CD8-positive, alpha-beta memory T cell (primary cell): ENCODE measurements around the gene CRADD. TPM values are rescaled to one million over a fixed set of nuclear protein-coding genes. Genes with fewer than 3 reads are reported as not detected.
A peak's percentile ranks its signal among the peaks of the same experiment; 100 is the strongest.
"Not testable (repeated sequence)": the region's sequence is repeated elsewhere in the genome, so short reads cannot be mapped to it uniquely, and the experiment has no call there.

ENCODE experiments used
- CTCF ChIA-PET: fragments of 350-600 bp; sonication (Branson Sonifier 250); formaldehyde crosslinking; loops from one replicate; lab custom pipeline; 2021; ENCODE audit warnings: antibody characterized with exemption; lab: Charles Lee
- POLR2A ChIA-PET: fragments of 350-600 bp; sonication (Branson Sonifier 250); formaldehyde crosslinking; loops from one replicate; lab custom pipeline; 2021; ENCODE audit warnings: antibody characterized with exemption; lab: Charles Lee
- DNase-seq, 5 donors: peaks; one replicate each; pipeline versions ENCODE4 v3.0.0 to v3.0.0-alpha.2; 2020 to 2022; ENCODE audit warnings: mixed read lengths in 1 of 5
- H3K27ac ChIP-seq: one replicate; pipeline ENCODE4 v1.7.0; 2013; ENCODE audit warnings: low read depth, mild to moderate bottlenecking, low read length, moderate library complexity
- H3K27me3 ChIP-seq: 2 replicates; pipeline ENCODE4 v1.7.0; 2013; ENCODE audit warnings: low read length, mild to moderate bottlenecking; ENCODE audit not compliant: insufficient read depth, poor library complexity, severe bottlenecking
- H3K36me3 ChIP-seq: 2 replicates; pipeline ENCODE4 v1.7.0; 2013; ENCODE audit warnings: mild to moderate bottlenecking, low read length, moderate library complexity; ENCODE audit not compliant: insufficient read depth
- H3K4me1 ChIP-seq: 2 replicates; pipeline ENCODE4 v1.7.0; 2013; ENCODE audit warnings: mild to moderate bottlenecking, low read length, moderate library complexity; ENCODE audit not compliant: insufficient read depth
- H3K4me3 ChIP-seq: 2 replicates; pipeline ENCODE4 v1.7.0; 2013; ENCODE audit warnings: mild to moderate bottlenecking, low read length
- H3K9me3 ChIP-seq: 2 replicates; pipeline ENCODE4 v1.7.0; 2013; ENCODE audit warnings: mild to moderate bottlenecking, low read length
- H3K27ac Mint-ChIP-seq, 8 donors: one replicate each; pipeline ENCODE4 v1.8.0; 2020 to 2021; ENCODE audit warnings: mixed read lengths in 8 of 8, mild to moderate bottlenecking in 6 of 8, inconsistent platforms in 3 of 8, moderate library complexity in 3 of 8
- H3K27me3 Mint-ChIP-seq, 2 donors: one replicate each; pipeline ENCODE4 v1.8.0; 2020 to 2021; ENCODE audit warnings: mixed read lengths in 2 of 2, mild to moderate bottlenecking in 1 of 2, moderate library complexity in 1 of 2
- H3K36me3 Mint-ChIP-seq, 3 donors: one replicate each; pipeline ENCODE4 v1.8.0; 2020 to 2021; ENCODE audit warnings: mixed read lengths in 3 of 3, inconsistent platforms in 1 of 3, mild to moderate bottlenecking in 1 of 3
- H3K4me1 Mint-ChIP-seq, 3 donors: one replicate each; pipeline ENCODE4 v1.8.0; 2020 to 2021; ENCODE audit warnings: mixed read lengths in 3 of 3, inconsistent platforms in 1 of 3, mild to moderate bottlenecking in 1 of 3
- H3K4me3 Mint-ChIP-seq, 7 donors: one replicate each; pipeline ENCODE4 v1.8.0; 2020 to 2021; ENCODE audit warnings: mixed read lengths in 7 of 7, mild to moderate bottlenecking in 6 of 7, moderate library complexity in 4 of 7, inconsistent platforms in 2 of 7
- H3K9me3 Mint-ChIP-seq, 5 donors: one replicate each; pipeline ENCODE4 v1.8.0; 2020 to 2022; ENCODE audit warnings: mixed read lengths in 5 of 5, mild to moderate bottlenecking in 3 of 5, moderate library complexity in 2 of 5, inconsistent platforms in 1 of 5
- polyA plus RNA-seq: library from polyadenylated mRNA; unstranded; fragments of 300-500 nt; fragmentation: Illumina TruSeq; gene quantifications from one replicate; pipeline ENCODE4 v1.2.3, GENCODE V29; 2021
- total RNA-seq, 2 experiments: library from RNA; stranded (reverse); gene quantifications; one replicate each; pipeline ENCODE4 v1.2.3, GENCODE V29; 2021

Gene CRADD
- total RNA-seq (10 to 100 TPM in 1 of 2 experiments, 1 to 10 TPM in 1; 8.6 to 11.7 TPM), polyA plus RNA-seq (13.2 TPM)

DNA sequence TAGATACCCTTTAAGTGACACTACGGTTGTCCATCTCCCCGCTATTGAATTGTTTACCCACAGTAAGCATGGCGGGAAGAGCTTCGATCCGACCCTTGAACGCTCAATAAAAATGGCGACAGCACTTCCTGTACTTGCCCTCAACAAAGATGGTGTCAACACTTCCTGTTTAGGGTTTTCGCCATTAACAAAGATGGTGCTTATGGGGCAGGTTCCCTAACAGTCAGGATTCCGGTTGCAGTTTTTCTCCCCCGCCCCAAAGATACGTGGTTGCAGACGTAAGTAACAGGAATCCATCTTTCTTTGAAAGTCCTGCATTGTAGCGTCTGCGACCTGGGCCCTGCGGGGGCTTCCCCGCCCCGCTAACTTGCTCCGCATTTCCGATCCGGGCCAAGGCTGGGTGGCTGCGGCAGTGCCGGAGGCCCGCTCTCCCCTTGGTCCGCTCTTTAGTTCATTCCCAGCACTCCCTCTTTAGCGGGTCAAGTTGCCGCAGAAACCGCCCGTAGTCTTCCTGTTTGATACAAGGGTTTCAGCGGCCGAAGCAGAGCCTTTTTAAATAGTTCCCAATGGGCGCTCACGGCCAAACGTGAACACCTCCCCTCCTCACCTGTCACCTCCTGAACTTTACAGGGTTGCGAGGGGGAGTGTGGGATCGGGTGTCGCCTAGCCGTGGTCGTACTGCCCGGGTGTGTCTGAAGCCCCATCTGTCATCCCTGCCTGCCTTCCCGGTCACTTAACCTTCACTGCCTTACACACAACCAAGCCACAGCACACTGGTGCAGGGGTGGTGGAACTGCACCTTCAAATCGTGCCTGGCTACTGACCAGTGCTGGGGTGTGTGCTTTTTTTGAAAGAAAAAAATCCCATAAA is at the start of gene CRADD:
TSS of gene CRADD (plus strand) at position 181 of the 870 bp plus-strand sequence.
- Mint-ChIP-seq H3K27ac (peak within 1 kb of the TSS; percentile 99 to 100 (median 100)), H3K9me3 (no peaks in the 10 kb centered on the region), H3K4me1 (peaks cover 31 to 47% (median 41%) of the 10 kb centered on the region in 3 donors), H3K27me3 (peaks cover 2 to 19% of the 10 kb centered on the region in 2 donors), H3K4me3 (peak within 1 kb of the TSS; percentile 95 to 99 (median 96)), H3K36me3 (peaks cover 0 to 31% (median 8%) of the 10 kb centered on the region in 3 donors)
- Histone ChIP-seq H3K9me3 (no peaks in the 10 kb centered on the region), H3K27me3 (no peaks in the 10 kb centered on the region), H3K4me3 (peak within 1 kb of the TSS; percentile 75), H3K36me3 (no peaks in the 10 kb centered on the region), H3K4me1 (peaks cover 20% of the 10 kb centered on the region), H3K27ac (peak within 1 kb of the TSS; percentile 97)
- DNase-seq, result peak; percentile 75 to 95 (median 94)
- ChIA-PET CTCF (interaction anchor here (1.1 to 1.3 kb wide), 2 partner anchors 107 to 424 kb away, joined by 4 to 7 read pairs; no protein-coding TSS in a partner anchor), POLR2A (interaction anchor here (0.5 to 1.4 kb wide), 8 partner anchors 106 to 1797 kb away, joined by 3 to 5 read pairs (median 4); partner anchors contain the start of genes METAP2, MRPL42 and UBE2N)

GRCh38 chr12:93632383-93632782 is 44.8 kb upstream of the CRADD start:
- no peak for DNase-seq
- Histone ChIP-seq H3K9me3 (no peaks in the 10 kb centered on the region), H3K27ac (no peak overlapping the region), H3K4me1 (no peaks in the 10 kb centered on the region), H3K27me3 (no peaks in the 10 kb centered on the region), H3K4me3 (no peak overlapping the region), H3K36me3 (no peaks in the 10 kb centered on the region)
- Mint-ChIP-seq H3K27ac (no peak overlapping the region), H3K9me3 (peaks cover 0 to 7% (median 2%) of the 10 kb centered on the region in 5 donors), H3K27me3 (peaks cover 20 to 24% of the 10 kb centered on the region in 2 donors), H3K36me3 (peaks cover 0 to 8% (median 0%) of the 10 kb centered on the region in 3 donors), H3K4me1 (no peaks in the 10 kb centered on the region), H3K4me3 (no peak overlapping the region)
- ChIA-PET POLR2A (no interaction called here), CTCF (no interaction called here)

DNA sequence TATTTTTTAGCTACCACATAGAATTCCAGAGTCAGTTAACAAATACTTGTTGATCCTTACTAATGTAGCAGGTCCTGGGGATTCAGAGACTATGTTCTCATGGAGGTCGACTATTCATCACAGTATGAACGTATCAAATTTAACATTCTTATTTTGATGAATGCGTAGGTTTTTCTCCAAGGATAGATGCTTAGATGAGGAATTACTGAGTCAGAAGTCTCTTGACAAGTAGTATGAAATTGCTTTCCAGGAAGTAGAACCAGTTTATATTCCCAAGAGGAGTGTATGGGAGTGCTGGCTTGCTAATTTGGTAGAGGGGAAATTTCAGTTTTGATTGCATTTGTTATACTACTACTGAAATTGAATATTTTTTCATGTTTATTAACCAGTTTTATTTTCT is 42.8 kb upstream of the CRADD start:
- Mint-ChIP-seq H3K4me3 (no peak overlapping the region), H3K9me3 (peaks cover 0 to 7% (median 2%) of the 10 kb centered on the region in 5 donors), H3K4me1 (no peaks in the 10 kb centered on the region), H3K36me3 (peaks cover 0 to 8% (median 0%) of the 10 kb centered on the region in 3 donors), H3K27me3 (peaks cover 25 to 38% of the 10 kb centered on the region in 2 donors), H3K27ac (no peak overlapping the region)
- H3K27ac ChIP-seq, result no peak overlapping the region
- POLR2A ChIA-PET, result no interaction called here
- H3K9me3 ChIP-seq, result no peaks in the 10 kb centered on the region
- H3K4me3 ChIP-seq, result no peak overlapping the region
- no peaks in the 10 kb centered on the region for H3K4me1 ChIP-seq
- DNase-seq, result no peak
- no peaks in the 10 kb centered on the region for H3K27me3 ChIP-seq
- H3K36me3 ChIP-seq, result no peaks in the 10 kb centered on the region
- CTCF ChIA-PET, result no interaction called here

DNA sequence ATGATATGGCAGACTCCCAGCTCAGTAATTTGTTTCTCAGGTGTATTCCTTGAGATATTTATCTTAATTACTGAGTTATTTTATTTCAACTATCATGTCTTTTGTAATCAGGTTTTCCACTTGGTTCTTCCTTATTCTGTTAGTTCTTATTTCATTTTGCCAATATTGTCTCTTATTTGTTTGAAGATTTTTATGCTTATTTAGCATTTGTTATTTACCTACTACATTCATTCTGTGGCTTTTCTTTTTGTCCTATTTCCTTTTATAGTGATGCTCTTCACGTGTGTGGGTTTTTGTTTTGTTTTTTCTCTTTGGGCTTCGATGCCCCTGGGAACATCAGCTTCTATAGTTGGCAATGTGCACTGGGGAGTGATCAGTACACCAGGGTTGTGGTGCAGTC is 40.5 kb upstream of the CRADD start:
- ChIA-PET CTCF (no interaction called here), POLR2A (no interaction called here)
- H3K4me3 ChIP-seq, result no peak overlapping the region
- Mint-ChIP-seq H3K9me3 (peaks cover 0 to 7% (median 2%) of the 10 kb centered on the region in 5 donors), H3K27ac (no peak overlapping the region), H3K27me3 (peaks cover 28 to 41% of the 10 kb centered on the region in 2 donors), H3K4me1 (no peaks in the 10 kb centered on the region), H3K4me3 (no peak overlapping the region), H3K36me3 (peaks cover 0 to 8% (median 0%) of the 10 kb centered on the region in 3 donors)
- H3K36me3 ChIP-seq, result no peaks in the 10 kb centered on the region
- no peaks in the 10 kb centered on the region for H3K27me3 ChIP-seq
- H3K27ac ChIP-seq, result no peak overlapping the region
- no peak for DNase-seq
- no peaks in the 10 kb centered on the region for H3K9me3 ChIP-seq
- H3K4me1 ChIP-seq, result no peaks in the 10 kb centered on the region

DNA sequence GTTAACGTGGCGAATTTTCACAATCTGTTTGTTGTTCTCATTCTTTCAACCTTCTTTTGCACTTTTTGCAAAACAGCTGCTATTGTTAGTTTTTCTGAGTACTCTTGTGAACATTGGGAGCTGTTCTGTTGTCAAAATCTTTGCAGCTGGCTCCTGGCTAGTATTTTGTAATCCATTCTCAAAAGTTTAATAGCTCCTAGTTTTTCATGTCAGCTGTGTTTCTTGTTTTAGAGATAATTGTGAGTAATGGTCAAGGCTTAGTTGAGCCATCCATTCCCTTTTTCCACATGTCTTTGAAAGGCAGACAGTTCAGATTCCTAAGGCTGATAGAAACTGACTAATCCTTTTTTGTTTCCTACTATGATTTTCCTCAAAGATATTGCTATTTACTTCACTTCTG is 39.1 kb upstream of the CRADD start:
- Mint-ChIP-seq H3K27ac (no peak overlapping the region), H3K4me1 (no peaks in the 10 kb centered on the region), H3K9me3 (peaks cover 0 to 5% (median 0%) of the 10 kb centered on the region in 5 donors), H3K27me3 (peaks cover 26 to 52% of the 10 kb centered on the region in 2 donors), H3K36me3 (peaks cover 0 to 3% (median 0%) of the 10 kb centered on the region in 3 donors), H3K4me3 (no peak overlapping the region)
- CTCF ChIA-PET, result no interaction called here
- no peak overlapping the region for H3K4me3 ChIP-seq
- H3K27ac ChIP-seq, result no peak overlapping the region
- H3K36me3 ChIP-seq, result no peaks in the 10 kb centered on the region
- POLR2A ChIA-PET, result no interaction called here
- no peaks in the 10 kb centered on the region for H3K27me3 ChIP-seq
- DNase-seq, result no peak
- H3K4me1 ChIP-seq, result no peaks in the 10 kb centered on the region
- no peaks in the 10 kb centered on the region for H3K9me3 ChIP-seq

DNA sequence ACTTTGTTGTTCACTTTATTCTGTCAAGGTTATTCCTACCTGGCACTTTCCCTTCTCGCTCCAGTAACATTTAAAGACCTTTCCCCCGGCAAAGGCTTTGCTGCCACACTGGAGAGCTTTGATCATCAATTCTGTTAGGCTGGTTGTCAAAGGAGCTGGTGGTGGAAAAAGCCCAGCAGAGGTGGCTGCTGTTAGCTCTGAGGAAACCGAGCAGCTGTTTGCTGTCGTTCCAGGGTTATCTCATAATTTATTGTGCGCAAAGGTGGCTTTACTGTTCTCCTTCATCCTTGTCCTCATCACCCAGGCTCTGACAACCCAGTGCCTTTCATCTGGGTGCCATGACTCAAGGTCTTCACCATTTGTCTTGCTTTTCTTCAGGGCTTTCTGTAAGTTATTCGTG is 38.2 kb upstream of the CRADD start:
- Mint-ChIP-seq H3K4me1 (no peaks in the 10 kb centered on the region), H3K27ac (no peak overlapping the region), H3K4me3 (no peak overlapping the region), H3K36me3 (peaks cover 0 to 2% (median 0%) of the 10 kb centered on the region in 3 donors), H3K9me3 (peaks cover 0 to 2% (median 0%) of the 10 kb centered on the region in 5 donors), H3K27me3 (peaks cover 22 to 47% of the 10 kb centered on the region in 2 donors)
- H3K36me3 ChIP-seq, result no peaks in the 10 kb centered on the region
- no peaks in the 10 kb centered on the region for H3K27me3 ChIP-seq
- ChIA-PET CTCF (no interaction called here), POLR2A (no interaction called here)
- H3K4me3 ChIP-seq, result no peak overlapping the region
- H3K27ac ChIP-seq, result no peak overlapping the region
- DNase-seq, result no peak
- no peaks in the 10 kb centered on the region for H3K4me1 ChIP-seq
- H3K9me3 ChIP-seq, result no peaks in the 10 kb centered on the region

GRCh38 chr12:93639406-93639805 is 37.8 kb upstream of the CRADD start:
- no peak overlapping the region for H3K4me3 ChIP-seq
- CTCF ChIA-PET, result no interaction called here
- no peaks in the 10 kb centered on the region for H3K36me3 ChIP-seq
- Mint-ChIP-seq H3K27ac (no peak overlapping the region), H3K4me3 (no peak overlapping the region), H3K27me3 (peaks cover 22 to 43% of the 10 kb centered on the region in 2 donors), H3K36me3 (no peaks in the 10 kb centered on the region), H3K4me1 (no peaks in the 10 kb centered on the region), H3K9me3 (peaks cover 0 to 2% (median 0%) of the 10 kb centered on the region in 5 donors)
- no peaks in the 10 kb centered on the region for H3K27me3 ChIP-seq
- POLR2A ChIA-PET, result no interaction called here
- no peaks in the 10 kb centered on the region for H3K9me3 ChIP-seq
- no peak overlapping the region for H3K27ac ChIP-seq
- H3K4me1 ChIP-seq, result no peaks in the 10 kb centered on the region
- DNase-seq, result no peak

DNA sequence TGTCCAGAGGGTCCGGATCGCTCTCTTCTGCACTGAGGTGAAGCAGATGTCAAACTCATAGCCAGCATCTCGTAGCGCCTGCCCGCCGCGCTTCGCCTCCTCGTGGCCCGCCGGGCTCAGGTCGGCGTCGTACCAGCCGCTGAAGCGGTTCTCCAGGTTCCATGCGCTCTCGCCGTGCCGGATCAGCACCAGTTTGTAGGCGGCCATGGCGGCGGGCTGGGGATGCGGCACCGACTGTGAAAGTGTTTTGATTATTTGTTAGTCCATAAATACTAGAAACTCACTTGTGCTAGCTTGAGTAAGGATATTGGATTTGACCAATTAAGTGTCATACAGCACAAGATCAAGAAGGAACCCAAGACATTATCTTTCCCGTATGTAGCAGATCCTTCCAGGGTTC is 35.8 kb upstream of the CRADD start:
- POLR2A ChIA-PET, CTCF ChIA-PET: not testable (repeated sequence)

More for the DNA sequence above, 35.8 kb upstream of the CRADD start:
- not testable (repeated sequence) for H3K4me1 ChIP-seq, H3K4me3 Mint-ChIP-seq, H3K9me3 ChIP-seq, H3K36me3 Mint-ChIP-seq, H3K4me1 Mint-ChIP-seq, H3K9me3 Mint-ChIP-seq, H3K36me3 ChIP-seq, DNase-seq, H3K4me3 ChIP-seq, H3K27ac Mint-ChIP-seq, H3K27me3 ChIP-seq, H3K27ac ChIP-seq
- peaks cover 20 to 51% of the 10 kb centered on the region in 2 donors for H3K27me3 Mint-ChIP-seq
